Trophoblast cell (in vitro differentiated cells and primary cell): ENCODE data around the gene COLEC11.

ENCODE experiments used
- DNase-seq, 2 donors: peaks; one replicate each; pipeline ENCODE4 v3.0.0-alpha.2; 2016
- H2AFZ ChIP-seq: 2 replicates; pipeline ENCODE4 v1.6.1; 2013; ENCODE audit warnings: low read length, moderate library complexity, mild to moderate bottlenecking; ENCODE audit not compliant: insufficient read depth, poor library complexity
- H2AK5ac ChIP-seq: 2 replicates; pipeline ENCODE4 v1.6.1; 2013; ENCODE audit warnings: mild to moderate bottlenecking, low read length
- H2BK120ac ChIP-seq: 2 replicates; pipeline ENCODE4 v1.6.1; 2013; ENCODE audit warnings: low read length, mild to moderate bottlenecking, moderate library complexity; ENCODE audit not compliant: insufficient read depth, poor library complexity
- H2BK12ac ChIP-seq: 2 replicates; pipeline ENCODE4 v1.6.1; 2013; ENCODE audit warnings: mild to moderate bottlenecking, low read length, moderate library complexity
- H2BK5ac ChIP-seq: 2 replicates; pipeline ENCODE4 v1.6.1; 2013; ENCODE audit warnings: low read length, low read depth, moderate library complexity, mild to moderate bottlenecking; ENCODE audit not compliant: poor library complexity
- H3K14ac ChIP-seq: 2 replicates; pipeline ENCODE4 v1.6.1; 2013; ENCODE audit warnings: mild to moderate bottlenecking, low read length
- H3K18ac ChIP-seq: 2 replicates; pipeline ENCODE4 v1.6.1; 2013; ENCODE audit warnings: mild to moderate bottlenecking, low read length
- H3K23ac ChIP-seq: 2 replicates; pipeline ENCODE4 v1.6.1; 2013; ENCODE audit warnings: low read length
- H3K27ac ChIP-seq: 2 replicates; pipeline ENCODE4 v1.5.1; 2013; ENCODE audit warnings: low read depth, mild to moderate bottlenecking, inconsistent platforms, low read length, moderate library complexity
- H3K27me3 ChIP-seq: 2 replicates; pipeline ENCODE4 v1.6.1; 2013; ENCODE audit warnings: inconsistent platforms, mild to moderate bottlenecking, low read length, moderate library complexity; ENCODE audit not compliant: insufficient read depth
- H3K36me3 ChIP-seq, 2 experiments: 1 replicate in 1 of 2; 2 replicates in 1 of 2; pipeline ENCODE4 v1.6.1; 2013; ENCODE audit warnings: low read length in 2 of 2, mild to moderate bottlenecking in 2 of 2, moderate library complexity in 1 of 2; ENCODE audit not compliant: insufficient read depth in 2 of 2, control insufficient read depth in 1 of 2
- H3K4ac ChIP-seq: 2 replicates; pipeline ENCODE4 v1.6.1; 2013; ENCODE audit warnings: low read depth, mild to moderate bottlenecking, low read length, moderate library complexity
- H3K4me1 ChIP-seq, 2 experiments: 1 replicate in 1 of 2; 2 replicates in 1 of 2; pipeline ENCODE4 v1.6.1; 2013; ENCODE audit warnings: low read length in 2 of 2, mild to moderate bottlenecking in 2 of 2, moderate library complexity in 1 of 2; ENCODE audit not compliant: insufficient read depth in 2 of 2, control insufficient read depth in 1 of 2
- H3K4me2 ChIP-seq: 2 replicates; pipeline ENCODE4 v1.6.1; 2013; ENCODE audit warnings: inconsistent platforms, mild to moderate bottlenecking, low read length, moderate library complexity
- H3K4me3 ChIP-seq: 2 replicates; pipeline ENCODE4 v1.5.1; 2013; ENCODE audit warnings: mild to moderate bottlenecking, low read depth, low read length, inconsistent platforms
- H3K79me1 ChIP-seq: one replicate; pipeline ENCODE4 v1.6.1; 2013; ENCODE audit warnings: low read length
- H3K79me2 ChIP-seq: 2 replicates; pipeline ENCODE4 v1.6.1; 2013; ENCODE audit warnings: low read length, mild to moderate bottlenecking; ENCODE audit not compliant: control insufficient read depth, insufficient read depth, poor library complexity
- H3K9ac ChIP-seq: 2 replicates; pipeline ENCODE4 v1.6.1; 2013; ENCODE audit warnings: mild to moderate bottlenecking, low read length
- H3K9me3 ChIP-seq: 2 replicates; pipeline ENCODE4 v1.6.1; 2013; ENCODE audit warnings: low read depth, mild to moderate bottlenecking, control low read depth, inconsistent platforms, low read length; ENCODE audit not compliant: insufficient read depth
- H4K12ac ChIP-seq: 2 replicates; pipeline ENCODE4 v1.6.1; 2013; ENCODE audit warnings: low read depth, mild to moderate bottlenecking, low read length, moderate library complexity
- H4K8ac ChIP-seq: 2 replicates; pipeline ENCODE4 v1.6.1; 2013; ENCODE audit warnings: low read depth, mild to moderate bottlenecking, low read length, moderate library complexity
- H4K91ac ChIP-seq: one replicate; pipeline ENCODE4 v1.6.1; 2013; ENCODE audit warnings: low read depth, mild to moderate bottlenecking, low read length, moderate library complexity
- WGBS: extraction: QIAGEN DNeasy Blood & Tissue Kit; methylation state at CpG from one replicate; pipeline ENCODE4 v1.1.7; 2013; ENCODE audit warnings: missing lambda C conversion rate; ENCODE audit not compliant: insufficient read length, insufficient coverage; ENCODE audit errors: extremely low coverage; 5-methylcytosine and 5-hydroxymethylcytosine counted together

The COLEC11 gene

DNA sequence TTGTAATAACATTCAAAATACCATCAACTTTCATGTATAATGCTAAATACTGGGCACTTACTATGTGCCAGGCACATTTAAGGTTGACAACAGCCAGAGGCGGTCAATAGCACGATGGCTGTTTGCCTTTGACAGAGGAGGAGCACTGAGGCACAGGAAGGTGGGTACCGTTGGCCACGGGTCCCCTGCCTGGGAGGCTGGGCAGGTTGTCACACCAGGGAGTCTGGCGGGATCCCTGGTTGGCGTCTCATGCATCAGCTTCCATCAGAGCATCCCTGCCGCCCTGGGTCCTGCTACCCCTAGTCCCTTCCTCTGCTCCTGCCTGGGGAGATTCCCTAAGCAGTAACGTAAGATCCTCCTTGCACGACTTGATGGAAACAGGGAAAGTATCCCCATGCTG lies 82.5 kb downstream of the COLEC11 start:
- no CpG with 5 or more reads among the region's 9 CpGs for WGBS
- H3K79me2 ChIP-seq = no peaks in the 10 kb centered on the region
- no peak overlapping the region for H3K14ac ChIP-seq

DNA sequence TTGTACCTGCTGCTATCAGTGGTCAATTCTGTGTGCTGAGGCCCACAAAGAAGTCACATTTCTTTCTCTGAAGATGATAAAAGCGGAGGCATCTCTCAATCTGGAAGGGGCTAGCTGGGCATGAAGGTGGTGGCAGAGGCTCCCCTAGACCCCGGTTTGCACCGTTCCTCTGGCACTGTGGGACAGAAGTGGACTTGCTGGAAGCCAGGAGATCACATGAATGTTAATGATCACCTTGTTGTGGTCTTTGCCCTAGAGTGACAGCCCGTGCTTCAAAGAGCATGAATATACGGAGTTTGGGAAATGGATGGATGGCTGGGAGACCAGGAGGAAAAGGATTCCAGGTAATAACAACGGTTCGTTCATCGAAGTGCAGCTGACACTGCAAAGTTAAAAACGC lies 83.3 kb downstream of the COLEC11 start:
- no CpG with 5 or more reads among the region's 9 CpGs for WGBS
- Histone ChIP-seq H4K12ac (no peak overlapping the region), H2AFZ (no peak overlapping the region), H3K27me3 (no peaks in the 10 kb centered on the region), H3K18ac (no peak overlapping the region), H3K79me2 (no peaks in the 10 kb centered on the region), H2AK5ac (no peak overlapping the region), H4K91ac (no peak overlapping the region), H3K79me1 (no peaks in the 10 kb centered on the region), H3K4me2 (no peak overlapping the region), H3K23ac (no peak overlapping the region), H3K9me3 (peaks cover 5% of the 10 kb centered on the region), H4K8ac (no peak overlapping the region), H3K4me3 (no peak overlapping the region), H3K4me1 (no peaks in the 10 kb centered on the region), H3K9ac (no peak overlapping the region), H3K4ac (no peak overlapping the region), H2BK5ac (no peak overlapping the region), H2BK120ac (no peak overlapping the region), H3K14ac (no peak overlapping the region), H2BK12ac (no peak overlapping the region), H3K36me3 (no peaks in the 10 kb centered on the region), H3K27ac (no peak overlapping the region)
- no peak for DNase-seq

More for the DNA sequence above, 82.5 kb downstream of the COLEC11 start:
- no peak overlapping the region for H2AK5ac ChIP-seq
- H3K27me3 ChIP-seq = no peaks in the 10 kb centered on the region
- H3K9ac ChIP-seq = no peak overlapping the region
- H2BK5ac ChIP-seq = no peak overlapping the region
- peaks cover 6% of the 10 kb centered on the region for H3K9me3 ChIP-seq
- no peak overlapping the region for H3K27ac ChIP-seq
- no peak overlapping the region for H2BK120ac ChIP-seq
- H3K4me3 ChIP-seq = no peak overlapping the region
- H3K4ac ChIP-seq = no peak overlapping the region
- no peak overlapping the region for H3K23ac ChIP-seq
- no peaks in the 10 kb centered on the region for H3K79me1 ChIP-seq
- no peaks in the 10 kb centered on the region for H3K4me1 ChIP-seq
- H4K8ac ChIP-seq = no peak overlapping the region
- no peak overlapping the region for H4K91ac ChIP-seq
- H3K4me2 ChIP-seq = no peak overlapping the region
- H2AFZ ChIP-seq = no peak overlapping the region
- H3K36me3 ChIP-seq = no peaks in the 10 kb centered on the region
- no peak overlapping the region for H2BK12ac ChIP-seq
- H3K18ac ChIP-seq = no peak overlapping the region
- no peak for DNase-seq
- no peak overlapping the region for H4K12ac ChIP-seq

DNA sequence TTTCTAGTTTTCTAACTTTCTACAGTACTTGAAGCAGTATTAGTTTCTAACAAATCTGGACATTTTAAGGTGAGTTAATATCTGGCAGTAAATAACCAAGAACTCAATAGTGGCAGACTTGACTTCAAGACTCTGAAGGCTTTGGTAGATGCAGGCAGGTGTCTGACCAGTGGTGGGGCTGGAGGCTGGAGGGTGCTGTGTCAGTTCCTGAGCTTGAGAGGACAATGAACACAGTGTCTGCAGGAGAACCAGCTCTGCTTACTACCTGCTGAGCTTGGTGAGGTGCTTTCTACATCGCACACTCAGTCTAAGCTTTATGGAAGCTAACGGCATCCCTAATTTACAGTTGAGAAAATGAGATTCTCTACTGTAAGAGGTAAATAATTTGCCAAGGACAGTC lies 84.3 kb downstream of the COLEC11 start:
- no CpG with 5 or more reads among the region's 2 CpGs for WGBS
- H3K23ac ChIP-seq = no peak overlapping the region

GRCh38 chr2:3679616-3680393 lies 84.9 kb downstream of the COLEC11 start:
- Histone ChIP-seq H3K9ac (no peak overlapping the region), H3K79me2 (no peaks in the 10 kb centered on the region), H3K79me1 (no peaks in the 10 kb centered on the region), H2AK5ac (no peak overlapping the region), H3K23ac (no peak overlapping the region), H3K36me3 (no peaks in the 10 kb centered on the region), H3K9me3 (peaks cover 4% of the 10 kb centered on the region), H3K4ac (no peak overlapping the region), H4K12ac (no peak overlapping the region), H3K4me3 (no peak overlapping the region), H3K4me2 (no peak overlapping the region), H2AFZ (no peak overlapping the region), H3K27ac (no peak overlapping the region), H3K4me1 (no peaks in the 10 kb centered on the region), H3K18ac (no peak overlapping the region), H3K14ac (no peak overlapping the region), H2BK12ac (no peak overlapping the region), H2BK120ac (no peak overlapping the region), H4K8ac (no peak overlapping the region), H2BK5ac (no peak overlapping the region), H4K91ac (no peak overlapping the region), H3K27me3 (no peaks in the 10 kb centered on the region)
- DNase-seq = no peak
- no CpG with 5 or more reads among the region's 23 CpGs for WGBS

More for the DNA sequence above, 84.3 kb downstream of the COLEC11 start:
- H2BK120ac ChIP-seq = no peak overlapping the region
- no peak overlapping the region for H3K9ac ChIP-seq
- no peak overlapping the region for H4K91ac ChIP-seq
- no peak overlapping the region for H3K4me3 ChIP-seq
- no peak overlapping the region for H3K14ac ChIP-seq
- peaks cover 4% of the 10 kb centered on the region for H3K9me3 ChIP-seq
- H2BK5ac ChIP-seq = no peak overlapping the region
- no peak overlapping the region for H3K4me2 ChIP-seq
- no peak overlapping the region for H3K4ac ChIP-seq
- H3K18ac ChIP-seq = no peak overlapping the region
- no peak overlapping the region for H2AFZ ChIP-seq
- H3K79me2 ChIP-seq = no peaks in the 10 kb centered on the region
- H2AK5ac ChIP-seq = no peak overlapping the region
- H3K79me1 ChIP-seq = no peaks in the 10 kb centered on the region
- H4K12ac ChIP-seq = no peak overlapping the region
- no peak overlapping the region for H2BK12ac ChIP-seq
- H3K36me3 ChIP-seq = no peaks in the 10 kb centered on the region
- DNase-seq = no peak
- H3K4me1 ChIP-seq = no peaks in the 10 kb centered on the region
- no peaks in the 10 kb centered on the region for H3K27me3 ChIP-seq
- H4K8ac ChIP-seq = no peak overlapping the region
- H3K27ac ChIP-seq = no peak overlapping the region
